K562 (cell line): ENCODE data around the gene QRICH1. TPM values are rescaled to one million over a fixed set of nuclear protein-coding genes. Genes with fewer than 3 reads are reported as not detected.

ENCODE experiments used
- ATF2 ChIP-seq: sonication (generic); formaldehyde crosslinking; IDR thresholded peaks from 2 replicates; pipeline ENCODE4 v1.8.1; 2022; ENCODE audit warnings: missing genetic modification reagents
- BDP1 ChIP-seq: IDR thresholded peaks from 3 replicates; pipeline ENCODE4 v1.6.1; 2011; ENCODE audit not compliant: insufficient read length, insufficient read depth
- MTF1 ChIP-seq: fragments of 250-450 bp; sonication (Bioruptor Pico); IDR thresholded peaks from 2 replicates; pipeline ENCODE4 v1.9.0; 2021; ENCODE audit warnings: moderate library complexity, mild to moderate bottlenecking, inconsistent platforms, borderline replicate concordance
- PCBP2 ChIP-seq: fragments of 200-400 bp; formaldehyde crosslinking; IDR thresholded peaks from 2 replicates; pipeline ENCODE4 v1.6.1; 2018; ENCODE audit warnings: low read length, low read depth, mild to moderate bottlenecking, moderate library complexity; ENCODE audit not compliant: poor library complexity, severe bottlenecking
- PHB ChIP-seq: fragments of 250-450 bp; sonication (Bioruptor Pico); IDR thresholded peaks from 2 replicates; pipeline ENCODE4 v1.5.0; 2021
- RREB1 ChIP-seq: fragments of 250-450 bp; sonication (Bioruptor Pico); IDR thresholded peaks from 2 replicates; pipeline ENCODE4 v1.4.0; 2020
- SAFB ChIP-seq: fragments of 200-400 bp; formaldehyde crosslinking; IDR thresholded peaks from 2 replicates; pipeline ENCODE4 v1.6.1; 2017; ENCODE audit warnings: low read depth, low read length, borderline replicate concordance
- TRIM25 ChIP-seq: fragments of 450-650 bp; IDR thresholded peaks from 2 replicates; pipeline ENCODE4 v1.7.0; 2016; ENCODE audit warnings: borderline replicate concordance
- ZBTB26 ChIP-seq: fragments of 450-650 bp; formaldehyde crosslinking; IDR thresholded peaks from 2 replicates; pipeline ENCODE4 v1.4.0; 2022; ENCODE audit warnings: missing genetic modification characterization
- ZNF707 ChIP-seq: fragments of 250-450 bp; sonication (Bioruptor Pico); conservative IDR thresholded peaks from 2 replicates; pipeline ENCODE4 v1.8.0; 2022; ENCODE audit warnings: inconsistent platforms, mild to moderate bottlenecking, moderate library complexity
- polyA plus RNA-seq, 8 experiments: library from polyadenylated mRNA; depleted of rRNA in 4 of 8; stranded (reverse) in 5 of 8; unstranded in 3 of 8; fragments of >200 nt; fragmentation: Nextera tagmentation in 2 of 8; fragmentation: Illumina TruSeq in 1 of 8; extraction: Ambion mirVana in 2 of 8; extraction: Trizol in 1 of 8; gene quantifications; 2 replicates each; pipeline versions ENCODE4 v1.2.1 to v1.2.3, GENCODE V29; 2011 to 2014; ENCODE audit warnings: inconsistent platforms in 1 of 8, missing spikeins in 1 of 8
- total RNA-seq, 7 experiments: library from RNA; depleted of rRNA in 6 of 7; stranded (reverse); fragments of >200 nt in 6 of 7; fragmentation: Illumina TruSeq in 2 of 7; extraction: Trizol in 2 of 7; gene quantifications; 2 replicates each; pipeline versions ENCODE4 v1.2.1 to v1.2.3, GENCODE V29; 2011 to 2021; ENCODE audit warnings: low replicate concordance in 1 of 7
- TF ChIP-seq, protein P1 (sequence below): sonication (generic); formaldehyde crosslinking; IDR thresholded peaks from 2 replicates; pipeline ENCODE4 v1.4.0; 2020; ENCODE audit warnings: mild to moderate bottlenecking, missing genetic modification reagents
- TF ChIP-seq, protein P2 (sequence below): fragments of 450-650 bp; formaldehyde crosslinking; IDR thresholded peaks from 2 replicates; pipeline ENCODE4 v1.4.0; 2020; ENCODE audit warnings: mild to moderate bottlenecking, mixed read lengths

Gene QRICH1
- total and polyA plus RNA-seq, 9 of the 15 experiments (the other 6 are each of a cell fraction or from before 2014, with no cell fraction given), result 20.1 to 99.2 (median 56.7) TPM

DNA sequence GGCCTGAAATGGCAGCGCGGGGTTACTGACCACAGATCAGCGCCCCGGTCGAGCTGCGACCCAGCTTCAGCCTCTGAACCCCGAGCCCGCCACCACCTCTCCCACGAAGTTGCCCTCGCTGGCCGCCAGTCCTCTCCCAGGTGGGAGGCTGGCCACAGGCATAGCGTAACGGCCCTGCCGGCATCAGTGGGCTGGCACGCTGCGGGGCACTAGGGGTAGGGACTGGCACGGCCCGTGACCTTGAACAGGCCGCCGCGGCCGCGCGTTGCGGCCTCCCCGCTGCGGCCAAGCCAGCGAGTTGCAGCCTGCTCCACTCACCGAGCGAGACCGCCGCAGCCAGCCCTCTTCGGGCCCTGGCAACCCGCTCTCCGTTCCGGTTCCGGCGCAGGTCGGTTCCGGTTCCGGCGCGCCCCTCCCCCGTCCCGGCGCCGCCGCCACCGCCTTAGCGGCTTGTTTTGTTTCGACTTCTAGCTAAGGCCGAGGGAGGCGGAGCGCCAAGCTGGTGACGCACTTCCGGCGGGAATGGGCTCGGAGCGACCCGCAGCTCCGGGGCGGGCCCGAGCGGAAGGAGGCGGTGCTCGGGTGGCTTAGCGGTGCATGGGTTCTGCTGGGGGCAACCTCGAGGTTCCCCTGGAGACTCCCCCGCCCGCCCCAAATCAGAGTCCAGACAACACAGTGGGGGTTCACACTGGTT is 26.7 kb upstream of the QRICH1 start, which contains the start of gene USP19 (continued):
- TF ChIP-seq TRIM25 (no peak), BDP1 (no peak), ATF2 (CRISPR knock-in tag) (no peak), SAFB (no peak), PHB (CRISPR knock-in tag) (no peak), ZBTB26 (CRISPR knock-in tag) (no peak), PCBP2 (no peak), MTF1 (CRISPR knock-in tag) (no peak), ZNF707 (CRISPR knock-in tag) (no peak), RREB1 (0 out of 2 replicates have a peak, but pooled peaks have one; percentile 23)
- TF ChIP-seq, protein P1, sequence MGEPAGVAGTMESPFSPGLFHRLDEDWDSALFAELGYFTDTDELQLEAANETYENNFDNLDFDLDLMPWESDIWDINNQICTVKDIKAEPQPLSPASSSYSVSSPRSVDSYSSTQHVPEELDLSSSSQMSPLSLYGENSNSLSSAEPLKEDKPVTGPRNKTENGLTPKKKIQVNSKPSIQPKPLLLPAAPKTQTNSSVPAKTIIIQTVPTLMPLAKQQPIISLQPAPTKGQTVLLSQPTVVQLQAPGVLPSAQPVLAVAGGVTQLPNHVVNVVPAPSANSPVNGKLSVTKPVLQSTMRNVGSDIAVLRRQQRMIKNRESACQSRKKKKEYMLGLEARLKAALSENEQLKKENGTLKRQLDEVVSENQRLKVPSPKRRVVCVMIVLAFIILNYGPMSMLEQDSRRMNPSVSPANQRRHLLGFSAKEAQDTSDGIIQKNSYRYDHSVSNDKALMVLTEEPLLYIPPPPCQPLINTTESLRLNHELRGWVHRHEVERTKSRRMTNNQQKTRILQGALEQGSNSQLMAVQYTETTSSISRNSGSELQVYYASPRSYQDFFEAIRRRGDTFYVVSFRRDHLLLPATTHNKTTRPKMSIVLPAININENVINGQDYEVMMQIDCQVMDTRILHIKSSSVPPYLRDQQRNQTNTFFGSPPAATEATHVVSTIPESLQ (CRISPR knock-in tag), result no peak
- TF ChIP-seq, protein P2, sequence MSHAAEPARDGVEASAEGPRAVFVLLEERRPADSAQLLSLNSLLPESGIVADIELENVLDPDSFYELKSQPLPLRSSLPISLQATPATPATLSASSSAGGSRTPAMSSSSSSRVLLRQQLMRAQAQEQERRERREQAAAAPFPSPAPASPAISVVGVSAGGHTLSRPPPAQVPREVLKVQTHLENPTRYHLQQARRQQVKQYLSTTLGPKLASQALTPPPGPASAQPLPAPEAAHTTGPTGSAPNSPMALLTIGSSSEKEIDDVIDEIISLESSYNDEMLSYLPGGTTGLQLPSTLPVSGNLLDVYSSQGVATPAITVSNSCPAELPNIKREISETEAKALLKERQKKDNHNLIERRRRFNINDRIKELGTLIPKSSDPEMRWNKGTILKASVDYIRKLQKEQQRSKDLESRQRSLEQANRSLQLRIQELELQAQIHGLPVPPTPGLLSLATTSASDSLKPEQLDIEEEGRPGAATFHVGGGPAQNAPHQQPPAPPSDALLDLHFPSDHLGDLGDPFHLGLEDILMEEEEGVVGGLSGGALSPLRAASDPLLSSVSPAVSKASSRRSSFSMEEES (CRISPR knock-in tag), result no peak
